IMR-90 (cell line): ENCODE data around the gene BIK. TPM values are rescaled to one million over a fixed set of nuclear protein-coding genes. Genes with fewer than 3 reads are reported as not detected.

Experiments
- ATAC-seq: fragments of 200-7000 bp; cut with Tn5 transposase; 2 replicates; pipeline ENCODE4 v1.9.1; 2020; ENCODE audit warnings: low read depth, mild to moderate bottlenecking, moderate library complexity
- BruUV-seq: library from RNA; stranded (reverse); fragments of 400-500 nt; replicated peaks from 2 replicates; lab custom pipeline; 2021; lab: Mats Ljungman, UMichigan
- CTCF ChIA-PET: fragments of 300-600 bp; formaldehyde crosslinking; extraction: SDS; loops from one replicate; lab custom pipeline; 2021; ENCODE audit warnings: antibody characterized with exemption; lab: Yijun Ruan, JAX
- POLR2A ChIA-PET: fragments of 300-600 bp; sonication (Branson Sonifier 250); formaldehyde crosslinking; loops from one replicate; lab custom pipeline; 2022; ENCODE audit warnings: antibody characterized with exemption; ENCODE audit not compliant: unreplicated experiment; lab: Charles Lee
- DNase-seq: peaks from one replicate; pipeline ENCODE4 v3.0.0; 2013
- H2AFZ ChIP-seq: replicated peaks from 2 replicates; pipeline ENCODE3; 2013; ENCODE audit warnings: low read length, mild to moderate bottlenecking; ENCODE audit not compliant: poor library complexity
- H2AK5ac ChIP-seq: 2 replicates; pipeline ENCODE4 v1.6.1; 2013; ENCODE audit warnings: low read depth, low read length, inconsistent platforms
- H2AK9ac ChIP-seq: replicated peaks from 2 replicates; pipeline ENCODE3; 2013; ENCODE audit warnings: mild to moderate bottlenecking, low read depth, low read length, moderate library complexity; ENCODE audit not compliant: poor library complexity
- H2BK120ac ChIP-seq: 2 replicates; pipeline ENCODE4 v1.6.1; 2013; ENCODE audit warnings: low read depth, low read length, inconsistent platforms
- H2BK15ac ChIP-seq: 3 replicates; pipeline ENCODE4 v1.6.1; 2013; ENCODE audit warnings: low read depth, low read length, inconsistent platforms
- H2BK20ac ChIP-seq: 2 replicates; pipeline ENCODE4 v1.6.1; 2013; ENCODE audit warnings: low read depth, mild to moderate bottlenecking, inconsistent platforms, low read length, moderate library complexity
- H2BK5ac ChIP-seq: 2 replicates; pipeline ENCODE4 v1.6.1; 2013; ENCODE audit warnings: mild to moderate bottlenecking, low read depth, low read length, inconsistent platforms; ENCODE audit not compliant: poor library complexity, severe bottlenecking
- H3K14ac ChIP-seq: replicated peaks from 2 replicates; pipeline ENCODE4 v1.6.1; 2013; ENCODE audit warnings: low read depth, low read length, inconsistent platforms
- H3K18ac ChIP-seq: 2 replicates; pipeline ENCODE4 v1.6.1; 2013; ENCODE audit warnings: low read depth, low read length, control low read depth
- H3K23ac ChIP-seq: 2 replicates; pipeline ENCODE4 v1.6.1; 2013; ENCODE audit warnings: low read depth, low read length, inconsistent platforms
- H3K27ac ChIP-seq: 2 replicates; pipeline ENCODE4 v1.5.1; 2013; ENCODE audit warnings: mild to moderate bottlenecking, control low read depth, low read length; ENCODE audit not compliant: insufficient read depth
- H3K27me3 ChIP-seq: 2 replicates; pipeline ENCODE4 v1.6.1; 2013; ENCODE audit warnings: low read length; ENCODE audit not compliant: control insufficient read depth, insufficient read depth
- H3K36me3 ChIP-seq: 2 replicates; pipeline ENCODE4 v1.6.1; 2013; ENCODE audit warnings: low read length, mixed read lengths; ENCODE audit not compliant: control insufficient read depth, insufficient read depth
- H3K4ac ChIP-seq: 2 replicates; pipeline ENCODE4 v1.6.1; 2013; ENCODE audit warnings: low read depth, low read length, inconsistent platforms
- H3K4me1 ChIP-seq: 2 replicates; pipeline ENCODE4 v1.6.1; 2013; ENCODE audit warnings: low read length, mixed read lengths; ENCODE audit not compliant: control insufficient read depth, insufficient read depth
- H3K4me2 ChIP-seq: 2 replicates; pipeline ENCODE4 v1.6.1; 2013; ENCODE audit warnings: low read depth, mild to moderate bottlenecking, control low read depth, low read length, moderate library complexity
- H3K4me3 ChIP-seq: 2 replicates; pipeline ENCODE4 v1.5.1; 2013; ENCODE audit warnings: low read depth, mild to moderate bottlenecking, control low read depth, low read length, moderate library complexity; ENCODE audit not compliant: insufficient read depth
- H3K56ac ChIP-seq: 2 replicates; pipeline ENCODE4 v1.6.1; 2013; ENCODE audit warnings: low read length, inconsistent platforms; ENCODE audit not compliant: insufficient read depth; ENCODE audit errors: extremely low read depth
- H3K79me1 ChIP-seq, 2 experiments: 2 replicates each; pipeline ENCODE4 v1.6.1; 2013; ENCODE audit warnings: low read length in 2 of 2, inconsistent platforms in 1 of 2, low read depth in 1 of 2
- H3K9ac ChIP-seq: 2 replicates; pipeline ENCODE4 v1.6.1; 2013; ENCODE audit warnings: low read depth, low read length, control low read depth
- H3K9me1 ChIP-seq: 2 replicates; pipeline ENCODE4 v1.6.1; 2013; ENCODE audit warnings: low read length, inconsistent platforms; ENCODE audit not compliant: insufficient read depth
- H3K9me3 ChIP-seq: 2 replicates; pipeline ENCODE4 v1.6.1; 2013; ENCODE audit warnings: low read length; ENCODE audit not compliant: control insufficient read depth, insufficient read depth
- H4K20me1 ChIP-seq: 2 replicates; pipeline ENCODE4 v1.6.1; 2013; ENCODE audit warnings: low read length, inconsistent platforms; ENCODE audit not compliant: insufficient read depth
- H4K5ac ChIP-seq: 2 replicates; pipeline ENCODE4 v1.6.1; 2013; ENCODE audit warnings: mild to moderate bottlenecking, low read depth, low read length, control low read depth
- H4K8ac ChIP-seq, 2 experiments: 2 replicates each; pipeline ENCODE4 v1.6.1; 2013; ENCODE audit warnings: low read depth in 2 of 2, low read length in 2 of 2, control low read depth in 1 of 2, inconsistent platforms in 1 of 2
- H4K91ac ChIP-seq: 2 replicates; pipeline ENCODE4 v1.6.1; 2013; ENCODE audit warnings: low read depth, low read length, inconsistent platforms; ENCODE audit not compliant: insufficient read depth
- CEBPB ChIP-seq: IDR thresholded peaks from 2 replicates; pipeline ENCODE4 v1.6.1; 2012; ENCODE audit warnings: low read depth, low read length, improper control_type of control experiment
- CTCF ChIP-seq: conservative IDR thresholded peaks from 2 replicates; pipeline ENCODE4 v1.5.1; 2012; ENCODE audit warnings: mild to moderate bottlenecking, low read depth, low read length, improper control_type of control experiment
- FOS ChIP-seq: fragments of 150-350 bp; IDR thresholded peaks from 2 replicates; pipeline ENCODE4 v1.6.1; 2016; ENCODE audit warnings: low read depth, low read length
- MAFK ChIP-seq: IDR thresholded peaks from 2 replicates; pipeline ENCODE4 v1.6.1; 2012; ENCODE audit warnings: low read depth, low read length, improper control_type of control experiment
- MXI1 ChIP-seq: IDR thresholded peaks from 2 replicates; pipeline ENCODE4 v1.6.1; 2012; ENCODE audit warnings: low read depth, mild to moderate bottlenecking, low read length, moderate library complexity, borderline replicate concordance
- RFX5 ChIP-seq: IDR thresholded peaks from 2 replicates; pipeline ENCODE4 v1.8.0; 2012; ENCODE audit warnings: low read depth, mild to moderate bottlenecking, low read length, moderate library complexity
- USF2 ChIP-seq: fragments of 150-350 bp; IDR thresholded peaks from 2 replicates; pipeline ENCODE4 v1.6.1; 2017; ENCODE audit warnings: mild to moderate bottlenecking, antibody characterized with exemption, low read length, low read depth
- WGBS, 2 experiments: methylation state at CpG; one replicate each; pipeline versions ENCODE4 v1.1.5 to v1.1.7; 2013; ENCODE audit warnings: missing lambda C conversion rate in 2 of 2; ENCODE audit not compliant: insufficient read length in 1 of 2; ENCODE audit errors: extremely low coverage in 2 of 2; 5-methylcytosine and 5-hydroxymethylcytosine counted together
- dilution Hi-C: fragments of 300-500 bp; cut with HindIII; formaldehyde crosslinking; loops from one replicate; pipeline ENCODE4 v1.14.3; 2018; ENCODE audit warnings: low sequenced_read_pairs; ENCODE audit not compliant: unreplicated experiment
- in situ Hi-C: fragments of 300-500 bp; cut with MboI; formaldehyde crosslinking; loops from 3 replicates; pipeline ENCODE4 v1.14.3; 2019; ENCODE audit warnings: low sequenced_read_pairs, inconsistent platforms, mixed read lengths
- intact Hi-C: fragments of 100-400 bp; cut with micrococcal nuclease; formaldehyde crosslinking; loops from 2 replicates; pipeline ENCODE4 v1.10.0; 2022
- polyA plus RNA-seq, 3 experiments: library from polyadenylated mRNA; depleted of rRNA; stranded (reverse); fragments of >200 nt; gene quantifications; 2 replicates each; pipeline ENCODE4 v1.2.3, GENCODE V29; 2012; ENCODE audit warnings: low replicate concordance in 1 of 3
- total RNA-seq: library from RNA; depleted of rRNA; stranded (reverse); fragments of >200 nt; gene quantifications from 2 replicates; pipeline ENCODE4 v1.2.3, GENCODE V29; 2012

The BIK gene
- total and polyA plus RNA-seq, 2 of the 4 experiments (the other 2 are of a cell fraction) = 0.18 TPM; not detected in 1

GRCh38 chr22:43151251-43152002 is 40.9 kb downstream of the BIK start, which contains the start of gene TSPO:
TSPO (plus strand) TSS chr22:43151559; CDS start chr22:43159239, 7,680 bp downstream.
- Histone ChIP-seq H3K14ac (peak within 1 kb of the TSS; percentile 89), H4K8ac (peak within 1 kb of the TSS; percentile 32 to 93), H2AK9ac (peak within 1 kb of the TSS; percentile 91), H3K36me3 (peaks cover 2% of the 10 kb centered on the region; the same call in 1 of the 2 replicates), H3K4ac (peak within 1 kb of the TSS; percentile 84), H2AK5ac (peak within 1 kb of the TSS; percentile 71), H3K9me1 (peaks cover 13% of the 10 kb centered on the region; the same call in 1 of the 2 replicates), H3K27me3 (no peaks in the 10 kb centered on the region), H3K23ac (peak within 1 kb of the TSS; percentile 90), H3K56ac (no peak within 1 kb of the TSS; the same call in 1 of the 2 replicates), H3K18ac (peak within 1 kb of the TSS; percentile 1; the same call in 1 of the 2 replicates), H4K5ac (peak within 1 kb of the TSS; percentile 93), H3K79me1 (peaks cover 2 to 49% of the 10 kb centered on the region in 2 experiments; a peak in 3 of 4 replicates), H2BK15ac (peak within 1 kb of the TSS; percentile 11; the same call in 1 of the 3 replicates), H3K9ac (peak within 1 kb of the TSS; percentile 71), H2AFZ (peak within 1 kb of the TSS; percentile 96), H3K9me3 (no peaks in the 10 kb centered on the region), H2BK120ac (peak within 1 kb of the TSS; percentile 52), H3K4me3 (peak within 1 kb of the TSS; percentile 76), H2BK5ac (peak within 1 kb of the TSS; percentile 61), H3K4me2 (peak within 1 kb of the TSS; percentile 98), H3K4me1 (peaks cover 10% of the 10 kb centered on the region), H4K91ac (peak within 1 kb of the TSS; percentile 77), H4K20me1 (peaks cover 22% of the 10 kb centered on the region), H3K27ac (peak within 1 kb of the TSS; percentile 82), H2BK20ac (peak within 1 kb of the TSS; percentile 57)
- WGBS, 2 experiments = 8% methylated on average over 37 of the region's 75 CpGs; no CpG with 5 or more reads in 1 of the 2 experiments
- intact Hi-C loops (no loop called here), dilution Hi-C loops (no loop called here), in situ Hi-C loops (no loop called here)
- BruUV-seq = no TSS peak
- ChIA-PET CTCF (no interaction called here), POLR2A (interaction anchor here (0.6 to 0.7 kb wide), 5 partner anchors 24 to 347 kb away, joined by 4 to 19 read pairs (median 10); no protein-coding TSS in a partner anchor)
- ATAC-seq = peak; percentile 85
- TF ChIP-seq CTCF (no peak), RFX5 (peak; percentile 68), MXI1 (peak; percentile 69; the same call in 1 of the 2 replicates), MAFK (no peak), USF2 (no peak), FOS (no peak), CEBPB (no peak)
- DNase-seq = peak; percentile 19
